ENCODE results near the gene DDX18. TPM values are rescaled to one million over a fixed set of nuclear protein-coding genes. Genes with fewer than 3 reads are reported as not detected.

The DDX18 gene
- total and polyA plus RNA-seq, 10 of the 15 experiments (the other 5 are each of a cell fraction or from before 2014, with no cell fraction given) = 54.3 to 110 (median 74.9) TPM

- TF ChIP-seq HCFC1 (IDR thresholded peaks at IDR 0.05; ENCODE audit: low read length) (no peak), MAX (IDR thresholded peaks at IDR 0.05; ENCODE audit: low read depth, low read length) (no peak), BRCA1 (IDR thresholded peaks at IDR 0.05; ENCODE audit: low read depth, low read length) (no peak), KAT2A (conservative IDR thresholded peaks at IDR 0.05; ENCODE audit: control insufficient read depth, low read depth, low read length) (no peak), PAX8 (IDR thresholded peaks at IDR 0.05) (no peak), TBL1XR1 (IDR thresholded peaks at IDR 0.05; ENCODE audit: low read depth, low read length) (no peak)
Observed at GRCh38 chr2:117859532-117859911, 45.0 kb downstream of the DDX18 start (continued).

DNA sequence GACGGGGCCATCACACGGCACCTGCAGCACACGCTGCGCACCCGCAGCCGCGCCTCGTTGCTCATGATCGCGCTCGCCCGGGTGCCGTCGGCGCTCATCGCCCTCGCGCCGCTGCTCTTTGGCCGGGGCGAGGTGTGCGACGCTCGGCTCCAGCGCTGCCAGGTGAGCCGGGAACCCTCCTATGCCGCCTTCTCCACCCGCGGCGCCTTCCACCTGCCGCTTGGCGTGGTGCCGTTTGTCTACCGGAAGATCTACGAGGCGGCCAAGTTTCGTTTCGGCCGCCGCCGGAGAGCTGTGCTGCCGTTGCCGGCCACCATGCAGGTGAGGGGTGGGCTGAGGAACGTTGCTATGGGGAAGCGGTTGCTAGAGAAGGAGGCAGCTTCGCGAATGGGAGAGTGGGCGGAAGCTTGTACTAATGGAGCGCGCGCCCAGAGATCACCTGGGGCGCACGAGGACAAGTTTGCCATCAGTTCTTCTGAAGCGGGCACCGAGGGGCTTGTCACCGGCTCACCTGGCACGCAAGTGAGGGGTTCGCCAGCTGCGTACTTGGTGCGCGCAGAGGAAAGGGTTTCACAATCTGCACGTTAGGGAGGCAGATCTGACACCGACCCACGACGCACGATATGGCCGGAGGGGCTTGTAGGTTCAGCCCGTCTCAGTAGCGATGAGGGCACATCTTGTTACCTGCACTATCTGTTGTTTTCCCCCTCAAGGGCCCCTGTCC lies 45.6 kb downstream of the DDX18 start:
- ATAC-seq (no peak), FAIRE-seq (no peak), DNase-seq (ENCODE audit: low read depth, low spot score) (no peak)
- BruUV-seq (replicated peaks) = no TSS peak
- Histone ChIP-seq H4K20me1 (ENCODE audit: control insufficient read depth, insufficient read depth) (no peaks in the 10 kb centered on the region), H3K27ac (ENCODE audit: control insufficient read depth, insufficient read depth) (no peak overlapping the region), H3K36me3 (ENCODE audit: control insufficient read depth in 2 of 2, insufficient read depth in 2 of 2, low read length in 1 of 2) (no peaks in the 10 kb centered on the region), H3K79me2 (ENCODE audit: control insufficient read depth, insufficient read depth, low read length) (no peaks in the 10 kb centered on the region), H3K4me3 (no peak overlapping the region), H3K4me1 (ENCODE audit: control insufficient read depth, insufficient read depth, low read length) (no peaks in the 10 kb centered on the region), H2AFZ (ENCODE audit: control insufficient read depth, low read depth, low read length) (no peak overlapping the region), H3K9me3 (replicated peaks; ENCODE audit: control insufficient read depth, insufficient read depth, low read length) (no peaks in the 10 kb centered on the region), H3K27me3 (replicated peaks in 1 of 2; ENCODE audit: control insufficient read depth in 2 of 2, insufficient read depth in 2 of 2, low read length in 1 of 2) (no peaks in the 10 kb centered on the region), H3K9ac (ENCODE audit: control insufficient read depth, insufficient read depth, low read length) (no peak overlapping the region), H3K4me2 (ENCODE audit: control insufficient read depth, insufficient read depth) (no peak overlapping the region)
- CTCF ChIA-PET = no interaction called here
- SMC1A ChIA-PET (ENCODE audit: uncharacterized antibody, unreplicated experiment) = no interaction called here
- in situ Hi-C loops (cut with MboI) (no loop called here), intact Hi-C loops (cut with micrococcal nuclease; ENCODE audit: unreplicated experiment) (loop anchor here (5.0 kb wide), 1 partner anchor 382 kb away; no protein-coding TSS in a partner anchor)
- 86% methylated on average over 60 of the region's 69 CpGs for WGBS (ENCODE audit: insufficient coverage, insufficient replicate concordance, low lambda C conversion rate, missing lambda C conversion rate)
- POLR2A ChIA-PET = no interaction called here
- TF ChIP-seq ZNF207 (IDR thresholded peaks at IDR 0.05; ENCODE audit: borderline replicate concordance) (no peak), CHD4 (IDR thresholded peaks at IDR 0.05) (no peak)
- RAD21 ChIA-PET (ENCODE audit: unreplicated experiment) = no interaction called here
